ENCODE results near the gene CLEC9A. TPM values are rescaled to one million over a fixed set of nuclear protein-coding genes. Genes with fewer than 3 reads are reported as not detected.

The CLEC9A gene
- total and polyA plus RNA-seq, 9 of the 15 experiments (the other 6 are each of a cell fraction or from before 2014, with no cell fraction given), result not detected

- Histone ChIP-seq H3K9ac (ENCODE audit: insufficient read depth in 1 of 2, low read depth in 2 of 2, low read length in 2 of 2) (no peak overlapping the region), H3K27me3 (ENCODE audit: control insufficient read depth in 2 of 2, insufficient read depth in 2 of 2, low read length in 2 of 2) (peaks cover 0 to 5% of the 10 kb centered on the region in 2 experiments; a peak in 2 of 5 replicates), H3K36me3 (ENCODE audit: control insufficient read depth, insufficient read depth, low read length) (no peaks in the 10 kb centered on the region), H3K9me1 (ENCODE audit: control insufficient read depth, insufficient read depth, low read length) (no peaks in the 10 kb centered on the region), H3K4me3 (no peak overlapping the region), H3K4me1 (replicated peaks in 1 of 2; ENCODE audit: control insufficient read depth in 2 of 2, insufficient read depth in 2 of 2, low read length in 2 of 2) (no peaks in the 10 kb centered on the region), H2AFZ (ENCODE audit: low read depth, low read length) (no peak overlapping the region), H4K20me1 (replicated peaks; ENCODE audit: control insufficient read depth, insufficient read depth, low read length) (no peaks in the 10 kb centered on the region), H3K79me2 (ENCODE audit: control insufficient read depth, insufficient read depth, low read length) (no peaks in the 10 kb centered on the region), H3K4me2 (ENCODE audit: insufficient read depth, low read length) (no peak overlapping the region), H3K9me3 (replicated peaks; ENCODE audit: control insufficient read depth, insufficient read depth, low read depth, low read length) (no peaks in the 10 kb centered on the region), H3K27ac (ENCODE audit: extremely low read depth, low read depth, low read length) (no peak overlapping the region)
- 0% methylated on average over 3 of the region's 3 CpGs for WGBS (ENCODE audit: insufficient coverage, low coverage, missing lambda C conversion rate)
- intact Hi-C loops (cut with micrococcal nuclease), result no loop called here
- ChIA-PET CTCF (ENCODE audit: low intra/inter-chr PET ratio) (no interaction called here), POLR2A (no interaction called here)
- ATAC-seq (no peak), FAIRE-seq (no peak), DNase-seq (ENCODE audit: extremely low read depth in 1 of 4, low spot score in 3 of 4) (no peak)
- no TSS peak for BruUV-seq (replicated peaks)
- in situ Hi-C loops (cut with MboI), result no loop called here
- no peak for TF ChIP-seq ERF (CRISPR knock-in tag; IDR thresholded peaks at IDR 0.05)
- TF ChIP-seq, protein P1, sequence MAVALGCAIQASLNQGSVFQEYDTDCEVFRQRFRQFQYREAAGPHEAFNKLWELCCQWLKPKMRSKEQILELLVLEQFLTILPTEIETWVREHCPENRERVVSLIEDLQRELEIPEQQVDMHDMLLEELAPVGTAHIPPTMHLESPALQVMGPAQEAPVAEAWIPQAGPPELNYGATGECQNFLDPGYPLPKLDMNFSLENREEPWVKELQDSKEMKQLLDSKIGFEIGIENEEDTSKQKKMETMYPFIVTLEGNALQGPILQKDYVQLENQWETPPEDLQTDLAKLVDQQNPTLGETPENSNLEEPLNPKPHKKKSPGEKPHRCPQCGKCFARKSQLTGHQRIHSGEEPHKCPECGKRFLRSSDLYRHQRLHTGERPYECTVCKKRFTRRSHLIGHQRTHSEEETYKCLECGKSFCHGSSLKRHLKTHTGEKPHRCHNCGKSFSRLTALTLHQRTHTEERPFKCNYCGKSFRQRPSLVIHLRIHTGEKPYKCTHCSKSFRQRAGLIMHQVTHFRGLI (CRISPR knock-in tag; IDR thresholded peaks at IDR 0.05), result no peak
- TF ChIP-seq TGIF2 (CRISPR knock-in tag; IDR thresholded peaks at IDR 0.05), result no peak
- TF ChIP-seq ATF2 (CRISPR knock-in tag; IDR thresholded peaks at IDR 0.05), result no peak
- TF ChIP-seq, protein P2, sequence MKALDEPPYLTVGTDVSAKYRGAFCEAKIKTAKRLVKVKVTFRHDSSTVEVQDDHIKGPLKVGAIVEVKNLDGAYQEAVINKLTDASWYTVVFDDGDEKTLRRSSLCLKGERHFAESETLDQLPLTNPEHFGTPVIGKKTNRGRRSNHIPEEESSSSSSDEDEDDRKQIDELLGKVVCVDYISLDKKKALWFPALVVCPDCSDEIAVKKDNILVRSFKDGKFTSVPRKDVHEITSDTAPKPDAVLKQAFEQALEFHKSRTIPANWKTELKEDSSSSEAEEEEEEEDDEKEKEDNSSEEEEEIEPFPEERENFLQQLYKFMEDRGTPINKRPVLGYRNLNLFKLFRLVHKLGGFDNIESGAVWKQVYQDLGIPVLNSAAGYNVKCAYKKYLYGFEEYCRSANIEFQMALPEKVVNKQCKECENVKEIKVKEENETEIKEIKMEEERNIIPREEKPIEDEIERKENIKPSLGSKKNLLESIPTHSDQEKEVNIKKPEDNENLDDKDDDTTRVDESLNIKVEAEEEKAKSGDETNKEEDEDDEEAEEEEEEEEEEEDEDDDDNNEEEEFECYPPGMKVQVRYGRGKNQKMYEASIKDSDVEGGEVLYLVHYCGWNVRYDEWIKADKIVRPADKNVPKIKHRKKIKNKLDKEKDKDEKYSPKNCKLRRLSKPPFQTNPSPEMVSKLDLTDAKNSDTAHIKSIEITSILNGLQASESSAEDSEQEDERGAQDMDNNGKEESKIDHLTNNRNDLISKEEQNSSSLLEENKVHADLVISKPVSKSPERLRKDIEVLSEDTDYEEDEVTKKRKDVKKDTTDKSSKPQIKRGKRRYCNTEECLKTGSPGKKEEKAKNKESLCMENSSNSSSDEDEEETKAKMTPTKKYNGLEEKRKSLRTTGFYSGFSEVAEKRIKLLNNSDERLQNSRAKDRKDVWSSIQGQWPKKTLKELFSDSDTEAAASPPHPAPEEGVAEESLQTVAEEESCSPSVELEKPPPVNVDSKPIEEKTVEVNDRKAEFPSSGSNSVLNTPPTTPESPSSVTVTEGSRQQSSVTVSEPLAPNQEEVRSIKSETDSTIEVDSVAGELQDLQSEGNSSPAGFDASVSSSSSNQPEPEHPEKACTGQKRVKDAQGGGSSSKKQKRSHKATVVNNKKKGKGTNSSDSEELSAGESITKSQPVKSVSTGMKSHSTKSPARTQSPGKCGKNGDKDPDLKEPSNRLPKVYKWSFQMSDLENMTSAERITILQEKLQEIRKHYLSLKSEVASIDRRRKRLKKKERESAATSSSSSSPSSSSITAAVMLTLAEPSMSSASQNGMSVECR (CRISPR knock-in tag; IDR thresholded peaks at IDR 0.05), result no peak
- no peak for TF ChIP-seq GATAD2B (IDR thresholded peaks at IDR 0.05; ENCODE audit: borderline replicate concordance)
- TF ChIP-seq ZNF146 (CRISPR knock-in tag; IDR thresholded peaks at IDR 0.05; ENCODE audit: unreplicated experiment), result no peak
- TF ChIP-seq, protein P3, sequence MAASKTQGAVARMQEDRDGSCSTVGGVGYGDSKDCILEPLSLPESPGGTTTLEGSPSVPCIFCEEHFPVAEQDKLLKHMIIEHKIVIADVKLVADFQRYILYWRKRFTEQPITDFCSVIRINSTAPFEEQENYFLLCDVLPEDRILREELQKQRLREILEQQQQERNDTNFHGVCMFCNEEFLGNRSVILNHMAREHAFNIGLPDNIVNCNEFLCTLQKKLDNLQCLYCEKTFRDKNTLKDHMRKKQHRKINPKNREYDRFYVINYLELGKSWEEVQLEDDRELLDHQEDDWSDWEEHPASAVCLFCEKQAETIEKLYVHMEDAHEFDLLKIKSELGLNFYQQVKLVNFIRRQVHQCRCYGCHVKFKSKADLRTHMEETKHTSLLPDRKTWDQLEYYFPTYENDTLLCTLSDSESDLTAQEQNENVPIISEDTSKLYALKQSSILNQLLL (CRISPR knock-in tag; IDR thresholded peaks at IDR 0.05; ENCODE audit: borderline replicate concordance), result no peak
- TF ChIP-seq ZNF444 (CRISPR knock-in tag; IDR thresholded peaks at IDR 0.05), result no peak
- TF ChIP-seq FOXJ2 (tag; IDR thresholded peaks at IDR 0.05), result no peak
- no peak for TF ChIP-seq STAT5A (IDR thresholded peaks at IDR 0.05; ENCODE audit: borderline replicate concordance, low read length)
- TF ChIP-seq ELF2 (CRISPR knock-in tag; IDR thresholded peaks at IDR 0.05), result no peak
- TF ChIP-seq GATA2 (CRISPR knock-in tag; IDR thresholded peaks at IDR 0.05), result no peak
- TF ChIP-seq SREBF2 (CRISPR knock-in tag; IDR thresholded peaks at IDR 0.05), result no peak
- TF ChIP-seq ZNF23 (CRISPR knock-in tag; IDR thresholded peaks at IDR 0.05), result no peak
- no peak for TF ChIP-seq ZBED1 (IDR thresholded peaks at IDR 0.05)
These were observed 55.9 kb downstream of the CLEC9A start for GRCh38 chr12:10086387-10086786.
